ENCODE results near the gene OVAAL.
"Not testable (repeated sequence)": the region's sequence is repeated elsewhere in the genome, so short reads cannot be mapped to it uniquely, and the experiment has no call there.

The OVAAL gene

GRCh38 chr1:180542113-180542837, 16.5 kb upstream of the OVAAL start:
- no peak for DNase-seq

- no peak for DNase-seq
These were observed 16.0 kb upstream of the OVAAL start for GRCh38 chr1:180542838-180543145.

GRCh38 chr1:180544050-180544449, 14.7 kb upstream of the OVAAL start:
- no peak for DNase-seq

- DNase-seq = no peak
These were observed 12.8 kb upstream of the OVAAL start for GRCh38 chr1:180545991-180546390.

GRCh38 chr1:180548686-180549317, 10.0 kb upstream of the OVAAL start:
- no peak for DNase-seq

- not testable (repeated sequence) for DNase-seq
These were observed 9.0 kb upstream of the OVAAL start for GRCh38 chr1:180549770-180550169.

- DNase-seq = no peak
These were observed 8.5 kb upstream of the OVAAL start for GRCh38 chr1:180550241-180550640.

- DNase-seq = no peak
These were observed 6.8 kb upstream of the OVAAL start for GRCh38 chr1:180551997-180552396.

- DNase-seq = not testable (repeated sequence)
These were observed 5.7 kb upstream of the OVAAL start for GRCh38 chr1:180553046-180553445.

GRCh38 chr1:180555411-180555810, 3.4 kb upstream of the OVAAL start:
- DNase-seq = no peak

- DNase-seq = no peak
These were observed 1.6 kb downstream of the OVAAL start for GRCh38 chr1:180560200-180560867.

GRCh38 chr1:180560868-180561600, 2.3 kb downstream of the OVAAL start:
- no peak for DNase-seq

GRCh38 chr1:180562640-180563025, 3.9 kb downstream of the OVAAL start:
- DNase-seq = no peak

- no peak for DNase-seq
These were observed 4.5 kb downstream of the OVAAL start for GRCh38 chr1:180563026-180563827.

GRCh38 chr1:180565121-180565871, 6.5 kb downstream of the OVAAL start:
- DNase-seq = no peak

- no peak for DNase-seq
These were observed 7.3 kb downstream of the OVAAL start for GRCh38 chr1:180566026-180566425.

- DNase-seq = no peak
These were observed 7.7 kb downstream of the OVAAL start for GRCh38 chr1:180566495-180566894.

GRCh38 chr1:180567654-180568053, 8.9 kb downstream of the OVAAL start:
- DNase-seq = no peak

- no peak for DNase-seq
These were observed 9.4 kb downstream of the OVAAL start for GRCh38 chr1:180568184-180568583.

- DNase-seq = no peak
These were observed 12.5 kb downstream of the OVAAL start for GRCh38 chr1:180571060-180571831.

All from activated T-cell treated with anti-CD3 and anti-CD28 coated beads, Interleukin-2, amount 50 U/mL, for 1 hour (primary cell).